Sigmoid colon (tissue), 4 donors: ENCODE results near the gene TMEM11.

Experiments
- POLR2A ChIP-seq, 2 donors: fragments of 450-650 bp; IDR thresholded peaks; one replicate each; pipeline ENCODE4 v1.6.1; 2016; ENCODE audit warnings: antibody characterized with exemption in 2 of 2, mild to moderate bottlenecking in 2 of 2, moderate library complexity in 2 of 2
- POLR2AphosphoS5 ChIP-seq, 4 donors: sonication (generic); formaldehyde crosslinking; IDR thresholded peaks; one replicate each; pipeline ENCODE4 v1.6.1; 2017; ENCODE audit warnings: antibody characterized with exemption in 4 of 4
- TF ChIP-seq, protein P1 (sequence below), 4 experiments: fragments of 450-650 bp in 3 of 4; fragments of 200-600 bp in 1 of 4; IDR thresholded peaks; one replicate each; pipeline ENCODE4 v1.5.1; 2016 to 2019; ENCODE audit warnings: antibody characterized with exemption in 4 of 4, mild to moderate bottlenecking in 3 of 4, moderate library complexity in 2 of 4

DNA sequence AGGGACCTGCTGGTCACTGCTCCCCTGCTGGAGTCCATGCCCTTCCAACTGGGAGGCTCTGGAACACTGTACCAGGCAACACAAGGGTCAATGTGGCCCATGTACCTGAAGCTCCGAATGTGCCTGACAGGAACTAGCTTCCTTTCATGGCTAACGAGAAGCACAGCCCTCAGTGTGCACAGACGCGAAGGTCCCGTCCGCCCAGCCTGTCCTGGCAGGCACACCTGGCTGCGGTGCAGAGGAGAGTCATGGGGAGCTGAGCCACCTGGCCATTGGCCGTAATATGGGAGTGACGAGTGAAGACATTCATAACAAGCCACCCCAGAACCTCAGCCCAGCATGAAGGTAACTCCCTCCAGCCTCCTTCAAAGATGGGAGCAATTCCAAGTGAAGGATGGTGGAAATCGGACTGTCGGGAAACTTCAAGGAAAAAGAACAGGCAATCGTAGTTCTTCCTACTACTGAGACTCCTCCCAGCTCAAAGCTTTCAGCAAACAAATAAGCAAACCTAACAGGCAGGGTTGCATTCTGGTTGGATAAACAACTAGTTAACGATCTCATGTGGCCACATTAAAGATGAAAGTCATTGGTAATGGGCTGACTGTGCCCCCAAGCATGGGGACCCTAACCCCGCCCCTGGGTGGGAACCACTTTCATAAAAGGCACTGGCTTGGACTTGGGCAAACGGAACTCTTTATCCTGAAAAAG, 13.2 kb downstream of the TMEM11 start:
- TF ChIP-seq, protein P1, sequence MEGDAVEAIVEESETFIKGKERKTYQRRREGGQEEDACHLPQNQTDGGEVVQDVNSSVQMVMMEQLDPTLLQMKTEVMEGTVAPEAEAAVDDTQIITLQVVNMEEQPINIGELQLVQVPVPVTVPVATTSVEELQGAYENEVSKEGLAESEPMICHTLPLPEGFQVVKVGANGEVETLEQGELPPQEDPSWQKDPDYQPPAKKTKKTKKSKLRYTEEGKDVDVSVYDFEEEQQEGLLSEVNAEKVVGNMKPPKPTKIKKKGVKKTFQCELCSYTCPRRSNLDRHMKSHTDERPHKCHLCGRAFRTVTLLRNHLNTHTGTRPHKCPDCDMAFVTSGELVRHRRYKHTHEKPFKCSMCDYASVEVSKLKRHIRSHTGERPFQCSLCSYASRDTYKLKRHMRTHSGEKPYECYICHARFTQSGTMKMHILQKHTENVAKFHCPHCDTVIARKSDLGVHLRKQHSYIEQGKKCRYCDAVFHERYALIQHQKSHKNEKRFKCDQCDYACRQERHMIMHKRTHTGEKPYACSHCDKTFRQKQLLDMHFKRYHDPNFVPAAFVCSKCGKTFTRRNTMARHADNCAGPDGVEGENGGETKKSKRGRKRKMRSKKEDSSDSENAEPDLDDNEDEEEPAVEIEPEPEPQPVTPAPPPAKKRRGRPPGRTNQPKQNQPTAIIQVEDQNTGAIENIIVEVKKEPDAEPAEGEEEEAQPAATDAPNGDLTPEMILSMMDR (IDR thresholded peaks at IDR 0.05) = no peak
- TF ChIP-seq POLR2AphosphoS5 (IDR thresholded peaks at IDR 0.05) (no peak), POLR2A (IDR thresholded peaks at IDR 0.05) (no peak)
